Neural progenitor cell (in vitro differentiated cells): ENCODE measurements around the gene TNFRSF25. TPM values are rescaled to one million over a fixed set of nuclear protein-coding genes. Genes with fewer than 3 reads are reported as not detected.
A peak's percentile ranks its signal among the peaks of the same experiment; 100 is the strongest.

Experiments used
- DNase-seq: peaks from one replicate; pipeline ENCODE4 v3.0.0-alpha.2; 2016; ENCODE audit warnings: low spot score
- H2AFZ ChIP-seq: fragments of 200-600 bp; sonication (generic); replicated peaks from 2 replicates; pipeline ENCODE4 v1.6.1; 2016; ENCODE audit warnings: antibody characterized with exemption
- H3F3A ChIP-seq: fragments of 200-600 bp; sonication (generic); 2 replicates; pipeline ENCODE4 v1.6.1; 2016; ENCODE audit warnings: antibody characterized with exemption, low read depth
- H3K27ac ChIP-seq: fragments of 200-600 bp; sonication (generic); 2 replicates; pipeline ENCODE4 v1.5.1; 2016; ENCODE audit warnings: mild to moderate bottlenecking
- H3K27me3 ChIP-seq: fragments of 200-600 bp; sonication (generic); 2 replicates; pipeline ENCODE4 v1.6.1; 2016; ENCODE audit warnings: mild to moderate bottlenecking, moderate library complexity
- H3K36me3 ChIP-seq: fragments of 200-600 bp; sonication (generic); 2 replicates; pipeline ENCODE4 v1.5.1; 2016
- H3K4me1 ChIP-seq: fragments of 200-600 bp; sonication (generic); 2 replicates; pipeline ENCODE4 v1.6.1; 2016; ENCODE audit warnings: mixed run types
- H3K4me2 ChIP-seq: fragments of 200-600 bp; sonication (generic); 2 replicates; pipeline ENCODE4 v1.6.1; 2016
- H3K4me3 ChIP-seq: fragments of 200-600 bp; sonication (generic); 2 replicates; pipeline ENCODE4 v1.5.1; 2016
- H3K79me2 ChIP-seq: fragments of 200-600 bp; sonication (generic); 2 replicates; pipeline ENCODE4 v1.6.1; 2016; ENCODE audit warnings: low read depth
- H3K9ac ChIP-seq: fragments of 200-600 bp; sonication (generic); 2 replicates; pipeline ENCODE4 v1.6.1; 2016
- H3K9me3 ChIP-seq: fragments of 200-600 bp; sonication (generic); 2 replicates; pipeline ENCODE4 v1.5.1; 2016; ENCODE audit warnings: low read depth
- H4K20me1 ChIP-seq: fragments of 200-600 bp; sonication (generic); 2 replicates; pipeline ENCODE4 v1.6.1; 2016; ENCODE audit warnings: low read depth
- H3K27ac Mint-ChIP-seq: 3 replicates; pipeline ENCODE4 v1.8.0; 2021; ENCODE audit warnings: mixed read lengths
- H3K27me3 Mint-ChIP-seq: 2 replicates; pipeline ENCODE4 v1.8.0; 2022; ENCODE audit warnings: low read depth, mild to moderate bottlenecking, inconsistent platforms, moderate library complexity, mixed read lengths; ENCODE audit not compliant: insufficient read depth
- H3K36me3 Mint-ChIP-seq: 3 replicates; pipeline ENCODE4 v1.8.0; 2021; ENCODE audit warnings: mixed read lengths
- H3K4me1 Mint-ChIP-seq: 3 replicates; pipeline ENCODE4 v1.8.0; 2021; ENCODE audit warnings: mixed read lengths
- H3K4me3 Mint-ChIP-seq: 3 replicates; pipeline ENCODE4 v1.8.0; 2021; ENCODE audit warnings: mild to moderate bottlenecking, moderate library complexity, mixed read lengths
- H3K9me3 Mint-ChIP-seq: 3 replicates; pipeline ENCODE4 v1.8.0; 2020; ENCODE audit warnings: mixed read lengths
- CTCF ChIP-seq: fragments of 200-600 bp; sonication (generic); IDR thresholded peaks from 2 replicates; pipeline ENCODE4 v1.5.1; 2017; ENCODE audit warnings: antibody characterized with exemption, mild to moderate bottlenecking
- EZH2 ChIP-seq: fragments of 200-600 bp; sonication (generic); IDR thresholded peaks from 2 replicates; pipeline ENCODE4 v1.6.1; 2017; ENCODE audit warnings: antibody characterized with exemption, mild to moderate bottlenecking, moderate library complexity
- EZH2phosphoT487 ChIP-seq: fragments of 200-600 bp; sonication (generic); IDR thresholded peaks from 2 replicates; pipeline ENCODE4 v1.6.1; 2017; ENCODE audit warnings: antibody characterized with exemption
- total RNA-seq: library from RNA; depleted of rRNA; stranded (reverse); fragments of >200 nt; gene quantifications from 2 replicates; pipeline ENCODE4 v1.2.3, GENCODE V29; 2015; ENCODE audit warnings: low replicate concordance

TNFRSF25 gene
- total RNA-seq, 1 donor from 2014 or later = 15.6 TPM

GRCh38 chr1:6501279-6501813 lies 35.4 kb upstream of the TNFRSF25 start:
- H3K9me3 Mint-ChIP-seq = no peaks in the 10 kb centered on the region
- peaks cover 33% of the 10 kb centered on the region for H3K4me1 Mint-ChIP-seq
- Histone ChIP-seq H2AFZ (no peak overlapping the region), H3K27me3 (peaks cover 28% of the 10 kb centered on the region), H3K4me2 (no peak overlapping the region), H3K79me2 (no peaks in the 10 kb centered on the region), H3K4me3 (no peak overlapping the region), H3K4me1 (peaks cover 22% of the 10 kb centered on the region), H4K20me1 (peaks cover 6% of the 10 kb centered on the region), H3K9ac (no peak overlapping the region), H3F3A (peaks cover 14% of the 10 kb centered on the region), H3K36me3 (no peaks in the 10 kb centered on the region), H3K27ac (no peak overlapping the region), H3K9me3 (no peaks in the 10 kb centered on the region)
- no peaks in the 10 kb centered on the region for H3K36me3 Mint-ChIP-seq
- no peak for DNase-seq
- peak overlapping the region; percentile 40 for H3K4me3 Mint-ChIP-seq
- TF ChIP-seq EZH2phosphoT487 (no peak), CTCF (no peak), EZH2 (no peak)
- H3K27me3 Mint-ChIP-seq = peaks cover 11% of the 10 kb centered on the region
- no peak overlapping the region for H3K27ac Mint-ChIP-seq

- H3K27me3 Mint-ChIP-seq = peaks cover 11% of the 10 kb centered on the region
- Histone ChIP-seq H2AFZ (no peak overlapping the region), H3K4me2 (no peak overlapping the region), H3K27ac (no peak overlapping the region), H3K36me3 (no peaks in the 10 kb centered on the region), H3K27me3 (peaks cover 34% of the 10 kb centered on the region), H3F3A (peaks cover 19% of the 10 kb centered on the region), H4K20me1 (peaks cover 13% of the 10 kb centered on the region), H3K9ac (no peak overlapping the region), H3K9me3 (no peaks in the 10 kb centered on the region), H3K79me2 (no peaks in the 10 kb centered on the region), H3K4me3 (no peak overlapping the region), H3K4me1 (peaks cover 25% of the 10 kb centered on the region)
- no peak overlapping the region for H3K27ac Mint-ChIP-seq
- no peak overlapping the region for H3K4me3 Mint-ChIP-seq
- DNase-seq = no peak
- no peaks in the 10 kb centered on the region for H3K9me3 Mint-ChIP-seq
- H3K4me1 Mint-ChIP-seq = peaks cover 35% of the 10 kb centered on the region
- no peak for TF ChIP-seq EZH2
- TF ChIP-seq EZH2phosphoT487 = no peak
- no peak for TF ChIP-seq CTCF
- H3K36me3 Mint-ChIP-seq = no peaks in the 10 kb centered on the region
These were observed 34.7 kb upstream of the TNFRSF25 start for GRCh38 chr1:6500544-6501278.

GRCh38 chr1:6499296-6499695 lies 33.3 kb upstream of the TNFRSF25 start:
- TF ChIP-seq EZH2phosphoT487 (no peak), EZH2 (no peak), CTCF (no peak)
- Histone ChIP-seq H2AFZ (no peak overlapping the region), H3K79me2 (no peaks in the 10 kb centered on the region), H3K4me2 (no peak overlapping the region), H4K20me1 (peaks cover 14% of the 10 kb centered on the region), H3K4me1 (peaks cover 25% of the 10 kb centered on the region), H3F3A (peaks cover 19% of the 10 kb centered on the region), H3K36me3 (no peaks in the 10 kb centered on the region), H3K27me3 (peaks cover 38% of the 10 kb centered on the region), H3K9me3 (no peaks in the 10 kb centered on the region), H3K27ac (no peak overlapping the region), H3K4me3 (no peak overlapping the region), H3K9ac (no peak overlapping the region)
- Mint-ChIP-seq H3K27me3 (peaks cover 9% of the 10 kb centered on the region), H3K9me3 (no peaks in the 10 kb centered on the region), H3K4me1 (peaks cover 32% of the 10 kb centered on the region), H3K4me3 (peak overlapping the region; percentile 66), H3K27ac (no peak overlapping the region), H3K36me3 (no peaks in the 10 kb centered on the region)
- no peak for DNase-seq
